Fibroblast of lung (primary cell): ENCODE data around the gene EGFL8. TPM values are rescaled to one million over a fixed set of nuclear protein-coding genes. Genes with fewer than 3 reads are reported as not detected.

Experiments used
- DNase-seq, 2 donors: peaks; one replicate each; pipeline versions ENCODE4 v3.0.0 to v3.0.0-alpha.2; 2010; ENCODE audit warnings: low read depth in 2 of 2
- H2AFZ ChIP-seq: 2 replicates; pipeline ENCODE4 v1.5.1; 2012; ENCODE audit warnings: low read length, control low read depth, inconsistent platforms
- H3K27ac ChIP-seq: 2 replicates; pipeline ENCODE4 v1.5.1; 2011; ENCODE audit warnings: low read length, control low read depth; ENCODE audit not compliant: insufficient read depth
- H3K27me3 ChIP-seq: 2 replicates; pipeline ENCODE4 v1.5.1; 2011; ENCODE audit warnings: mild to moderate bottlenecking, low read length; ENCODE audit not compliant: control insufficient read depth, insufficient read depth
- H3K36me3 ChIP-seq: 2 replicates; pipeline ENCODE4 v1.5.1; 2011; ENCODE audit warnings: low read length; ENCODE audit not compliant: control insufficient read depth, insufficient read depth
- H3K4me1 ChIP-seq: 2 replicates; pipeline ENCODE4 v1.5.1; 2011; ENCODE audit warnings: low read length; ENCODE audit not compliant: control insufficient read depth, insufficient read depth; ENCODE audit errors: extremely low read depth
- H3K4me2 ChIP-seq: 2 replicates; pipeline ENCODE4 v1.5.1; 2011; ENCODE audit warnings: low read length, control low read depth; ENCODE audit not compliant: insufficient read depth; ENCODE audit errors: extremely low read depth
- H3K4me3 ChIP-seq, 4 experiments: fragments of 200-600 bp in 1 of 4; sonication (generic) in 1 of 4; replicated peaks in 1 of 4; 2 replicates each; pipeline ENCODE4 v1.5.1; 2011 to 2016; ENCODE audit warnings: low read length in 4 of 4, low read depth in 3 of 4, mild to moderate bottlenecking in 3 of 4, control low read depth in 2 of 4, inconsistent platforms in 1 of 4, mixed read lengths in 1 of 4; ENCODE audit not compliant: insufficient read depth in 1 of 4; ENCODE audit errors: control extremely low read depth in 1 of 4
- H3K79me2 ChIP-seq: 2 replicates; pipeline ENCODE4 v1.5.1; 2012; ENCODE audit warnings: mild to moderate bottlenecking, low read length, inconsistent platforms; ENCODE audit not compliant: control insufficient read depth, insufficient read depth
- H3K9ac ChIP-seq: 2 replicates; pipeline ENCODE4 v1.5.1; 2011; ENCODE audit warnings: mild to moderate bottlenecking, low read length, control low read depth; ENCODE audit not compliant: insufficient read depth
- H3K9me3 ChIP-seq: 2 replicates; pipeline ENCODE4 v1.5.1; 2012; ENCODE audit warnings: low read depth, low read length; ENCODE audit not compliant: control insufficient read depth, insufficient read depth
- H4K20me1 ChIP-seq: 2 replicates; pipeline ENCODE4 v1.5.1; 2011; ENCODE audit warnings: low read length; ENCODE audit not compliant: control insufficient read depth, insufficient read depth; ENCODE audit errors: extremely low read depth
- CTCF ChIP-seq, 2 donors: IDR thresholded peaks in 1 of 2; conservative IDR thresholded peaks in 1 of 2; 1 replicate in 1 of 2; 2 replicates in 1 of 2; pipeline ENCODE4 v1.5.1; 2011 to 2012; ENCODE audit warnings: low read length in 2 of 2, control low read depth in 1 of 2, inconsistent platforms in 1 of 2, low read depth in 1 of 2, mild to moderate bottlenecking in 1 of 2
- EZH2 ChIP-seq: IDR thresholded peaks from 2 replicates; pipeline ENCODE4 v1.5.1; 2012; ENCODE audit warnings: low read length, control low read depth, mild to moderate bottlenecking; ENCODE audit errors: missing control alignments
- polyA plus RNA-seq, 2 donors: library from polyadenylated mRNA; depleted of rRNA in 1 of 2; stranded (reverse) in 1 of 2; unstranded in 1 of 2; fragments of >200 nt; gene quantifications; 2 replicates each; pipeline ENCODE4 v1.2.1, GENCODE V29; 2011 to 2012; ENCODE audit warnings: missing spikeins in 1 of 2
- total RNA-seq: library from RNA; depleted of rRNA; stranded (reverse); fragments of >200 nt; gene quantifications from 2 replicates; pipeline ENCODE4 v1.2.1, GENCODE V29; 2014

Gene EGFL8
- total and polyA plus RNA-seq, 2 donors (not counting 1 experiment from before 2014, with no cell fraction given), result 0.99 to 2.3 TPM

GRCh38 chr6:32158052-32158451 is 6.3 kb upstream of the EGFL8 start:
- DNase-seq, result no peak
- H4K20me1 ChIP-seq, result no peaks in the 10 kb centered on the region
- TF ChIP-seq CTCF (conservative IDR thresholded peaks at IDR 0.05 in 1 of 2, IDR thresholded peaks at IDR 0.05 in 1 of 2; ENCODE audit: low read depth in 1 of 2, low read length in 2 of 2) (no peak), EZH2 (no peak)
- H3K4me2 ChIP-seq, result no peak overlapping the region
- peaks cover 15% of the 10 kb centered on the region for H3K79me2 ChIP-seq
- no peak overlapping the region for H3K4me3 ChIP-seq
- H3K4me1 ChIP-seq, result peaks cover 8% of the 10 kb centered on the region
- no peak overlapping the region for H3K27ac ChIP-seq
- H3K9ac ChIP-seq, result no peak overlapping the region
- no peaks in the 10 kb centered on the region for H3K9me3 ChIP-seq
- H3K27me3 ChIP-seq, result no peaks in the 10 kb centered on the region
- peaks cover 7% of the 10 kb centered on the region for H3K36me3 ChIP-seq
- H2AFZ ChIP-seq, result no peak overlapping the region

GRCh38 chr6:32163559-32164258 is 686 bp upstream of the EGFL8 start:
- no peak overlapping the region for H2AFZ ChIP-seq
- DNase-seq, result no peak
- H3K79me2 ChIP-seq, result no peaks in the 10 kb centered on the region
- H3K9me3 ChIP-seq, result no peaks in the 10 kb centered on the region
- H3K4me3 ChIP-seq, result no peak overlapping the region
- no peaks in the 10 kb centered on the region for H3K27me3 ChIP-seq
- H3K36me3 ChIP-seq, result peaks cover 18% of the 10 kb centered on the region
- no peak overlapping the region for H3K27ac ChIP-seq
- no peaks in the 10 kb centered on the region for H4K20me1 ChIP-seq
- H3K4me1 ChIP-seq, result no peaks in the 10 kb centered on the region
- TF ChIP-seq EZH2 (no peak), CTCF (conservative IDR thresholded peaks at IDR 0.05 in 1 of 2, IDR thresholded peaks at IDR 0.05 in 1 of 2; ENCODE audit: low read depth in 1 of 2, low read length in 2 of 2) (no peak)
- no peak overlapping the region for H3K4me2 ChIP-seq
- H3K9ac ChIP-seq, result no peak overlapping the region

GRCh38 chr6:32166411-32167061 is 2.1 kb downstream of the EGFL8 start:
- H3K4me3 ChIP-seq, result no peak overlapping the region
- no peak overlapping the region for H2AFZ ChIP-seq
- DNase-seq, result no peak
- no peaks in the 10 kb centered on the region for H3K9me3 ChIP-seq
- H3K79me2 ChIP-seq, result no peaks in the 10 kb centered on the region
- no peaks in the 10 kb centered on the region for H4K20me1 ChIP-seq
- TF ChIP-seq EZH2, result no peak
- TF ChIP-seq CTCF (conservative IDR thresholded peaks at IDR 0.05 in 1 of 2, IDR thresholded peaks at IDR 0.05 in 1 of 2; ENCODE audit: low read depth in 1 of 2, low read length in 2 of 2), result no peak
- no peak overlapping the region for H3K27ac ChIP-seq
- H3K36me3 ChIP-seq, result peaks cover 33% of the 10 kb centered on the region
- H3K27me3 ChIP-seq, result no peaks in the 10 kb centered on the region
- no peak overlapping the region for H3K9ac ChIP-seq
- H3K4me1 ChIP-seq, result no peaks in the 10 kb centered on the region
- H3K4me2 ChIP-seq, result no peak overlapping the region
